Measurements from ENCODE around the gene PDE10A. TPM values are rescaled to one million over a fixed set of nuclear protein-coding genes. Genes with fewer than 3 reads are reported as not detected.
"Not testable (repeated sequence)": the region's sequence is repeated elsewhere in the genome, so short reads cannot be mapped to it uniquely, and the experiment has no call there.

The PDE10A gene
- total RNA-seq, 1 experiment from 2014 or later: 2.1 TPM

GRCh38 chr6:165566088-165566828, 96.8 kb downstream of the PDE10A start:
- H4K20me1 ChIP-seq (ENCODE audit: low read length): no peaks in the 10 kb centered on the region
- no peaks in the 10 kb centered on the region for H3K27me3 ChIP-seq (ENCODE audit: low read length)
- no peak overlapping the region for H3K4me3 ChIP-seq (ENCODE audit: low read length)
- H3K36me3 ChIP-seq (ENCODE audit: low read depth, low read length): no peaks in the 10 kb centered on the region
- H3F3A ChIP-seq (ENCODE audit: low read length, unreplicated experiment): no peaks in the 10 kb centered on the region
- no peaks in the 10 kb centered on the region for H3K9me2 ChIP-seq (replicated peaks; ENCODE audit: low read length)
- intact Hi-C loops (cut with micrococcal nuclease): no loop called here
- no peak overlapping the region for H3K27ac ChIP-seq (ENCODE audit: low read length)
- H3K79me2 ChIP-seq (ENCODE audit: low read length): no peaks in the 10 kb centered on the region
- ATAC-seq (no peak), DNase-seq (no peak)
- no peak overlapping the region for H3K9ac ChIP-seq (ENCODE audit: low read length)
- no peaks in the 10 kb centered on the region for H3K4me1 ChIP-seq (ENCODE audit: insufficient read depth, low read length)
- ChIA-PET CTCF (no interaction called here), POLR2A (ENCODE audit: unreplicated experiment) (no interaction called here)
- H2AFZ ChIP-seq (ENCODE audit: low read length): no peak overlapping the region
- no TSS peak for BruUV-seq (replicated peaks)
- no peak overlapping the region for H3K4me2 ChIP-seq (ENCODE audit: low read length)
- H3K9me3 ChIP-seq (ENCODE audit: low read length): no peaks in the 10 kb centered on the region
- TF ChIP-seq EZH2 (IDR thresholded peaks at IDR 0.05; ENCODE audit: low read length, unreplicated experiment) (no peak), EZH2phosphoT487 (IDR thresholded peaks at IDR 0.05; ENCODE audit: borderline replicate concordance, low read length) (no peak)
- TF ChIP-seq, protein P1, sequence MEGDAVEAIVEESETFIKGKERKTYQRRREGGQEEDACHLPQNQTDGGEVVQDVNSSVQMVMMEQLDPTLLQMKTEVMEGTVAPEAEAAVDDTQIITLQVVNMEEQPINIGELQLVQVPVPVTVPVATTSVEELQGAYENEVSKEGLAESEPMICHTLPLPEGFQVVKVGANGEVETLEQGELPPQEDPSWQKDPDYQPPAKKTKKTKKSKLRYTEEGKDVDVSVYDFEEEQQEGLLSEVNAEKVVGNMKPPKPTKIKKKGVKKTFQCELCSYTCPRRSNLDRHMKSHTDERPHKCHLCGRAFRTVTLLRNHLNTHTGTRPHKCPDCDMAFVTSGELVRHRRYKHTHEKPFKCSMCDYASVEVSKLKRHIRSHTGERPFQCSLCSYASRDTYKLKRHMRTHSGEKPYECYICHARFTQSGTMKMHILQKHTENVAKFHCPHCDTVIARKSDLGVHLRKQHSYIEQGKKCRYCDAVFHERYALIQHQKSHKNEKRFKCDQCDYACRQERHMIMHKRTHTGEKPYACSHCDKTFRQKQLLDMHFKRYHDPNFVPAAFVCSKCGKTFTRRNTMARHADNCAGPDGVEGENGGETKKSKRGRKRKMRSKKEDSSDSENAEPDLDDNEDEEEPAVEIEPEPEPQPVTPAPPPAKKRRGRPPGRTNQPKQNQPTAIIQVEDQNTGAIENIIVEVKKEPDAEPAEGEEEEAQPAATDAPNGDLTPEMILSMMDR (conservative IDR thresholded peaks at IDR 0.05; ENCODE audit: low read depth, low read length): no peak

- H3K36me3 ChIP-seq (ENCODE audit: low read depth, low read length): no peaks in the 10 kb centered on the region
- TF ChIP-seq EZH2phosphoT487 (IDR thresholded peaks at IDR 0.05; ENCODE audit: borderline replicate concordance, low read length) (no peak), EZH2 (IDR thresholded peaks at IDR 0.05; ENCODE audit: low read length, unreplicated experiment) (no peak)
- TF ChIP-seq, protein P1 (conservative IDR thresholded peaks at IDR 0.05; ENCODE audit: low read depth, low read length): no peak
- H3K9me2 ChIP-seq (replicated peaks; ENCODE audit: low read length): no peaks in the 10 kb centered on the region
- no peaks in the 10 kb centered on the region for H3K27me3 ChIP-seq (ENCODE audit: low read length)
- H3K4me1 ChIP-seq (ENCODE audit: insufficient read depth, low read length): no peaks in the 10 kb centered on the region
- DNase-seq: no peak
- intact Hi-C loops (cut with micrococcal nuclease): no loop called here
- no peak overlapping the region for H3K4me3 ChIP-seq (ENCODE audit: low read length)
- CTCF ChIA-PET: no interaction called here
- H2AFZ ChIP-seq (ENCODE audit: low read length): no peak overlapping the region
- H3K4me2 ChIP-seq (ENCODE audit: low read length): no peak overlapping the region
- H3K9ac ChIP-seq (ENCODE audit: low read length): no peak overlapping the region
- no TSS peak for BruUV-seq (replicated peaks)
- H3K27ac ChIP-seq (ENCODE audit: low read length): no peak overlapping the region
- H3K9me3 ChIP-seq (ENCODE audit: low read length): no peaks in the 10 kb centered on the region
- no peaks in the 10 kb centered on the region for H4K20me1 ChIP-seq (ENCODE audit: low read length)
- ATAC-seq: no peak
- H3F3A ChIP-seq (ENCODE audit: low read length, unreplicated experiment): no peaks in the 10 kb centered on the region
- no peaks in the 10 kb centered on the region for H3K79me2 ChIP-seq (ENCODE audit: low read length)
- POLR2A ChIA-PET (ENCODE audit: unreplicated experiment): no interaction called here
These were observed 100.5 kb downstream of the PDE10A start for GRCh38 chr6:165562421-165563090.

DNA sequence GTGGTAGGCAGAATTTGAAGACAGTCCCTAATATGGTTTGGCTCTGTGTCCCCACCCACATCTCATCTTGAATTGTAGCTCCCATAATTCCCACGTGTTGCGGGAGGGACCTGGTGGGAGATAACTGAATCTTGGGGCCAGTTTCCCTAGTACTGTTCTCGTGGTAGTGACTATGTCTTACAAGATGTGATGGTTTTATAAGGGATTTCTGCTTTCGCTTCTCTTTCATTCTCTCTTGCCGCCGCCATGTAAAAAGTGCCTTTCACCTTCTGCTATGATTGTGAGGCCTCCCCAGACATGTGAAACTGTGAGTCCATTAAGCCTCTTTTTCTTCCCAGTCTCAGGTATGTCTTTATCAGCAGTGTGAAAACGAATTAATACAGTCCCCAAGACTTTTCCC, 103.4 kb downstream of the PDE10A start:
- BruUV-seq (replicated peaks): no TSS peak
- H3K9me2 ChIP-seq (replicated peaks; ENCODE audit: low read length): no peaks in the 10 kb centered on the region
- no peaks in the 10 kb centered on the region for H4K20me1 ChIP-seq (ENCODE audit: low read length)
- no peaks in the 10 kb centered on the region for H3K36me3 ChIP-seq (ENCODE audit: low read depth, low read length)
- ChIA-PET POLR2A (ENCODE audit: unreplicated experiment) (no interaction called here), CTCF (no interaction called here)
- H3K4me3 ChIP-seq (ENCODE audit: low read length): no peak overlapping the region
- no peaks in the 10 kb centered on the region for H3F3A ChIP-seq (ENCODE audit: low read length, unreplicated experiment)
- intact Hi-C loops (cut with micrococcal nuclease): no loop called here
- no peak overlapping the region for H3K27ac ChIP-seq (ENCODE audit: low read length)
- ATAC-seq (no peak), DNase-seq (no peak)
- no peak for TF ChIP-seq EZH2phosphoT487 (IDR thresholded peaks at IDR 0.05; ENCODE audit: borderline replicate concordance, low read length)
- no peak for TF ChIP-seq EZH2 (IDR thresholded peaks at IDR 0.05; ENCODE audit: low read length, unreplicated experiment)
- TF ChIP-seq, protein P1 (conservative IDR thresholded peaks at IDR 0.05; ENCODE audit: low read depth, low read length): no peak
- H3K4me2 ChIP-seq (ENCODE audit: low read length): no peak overlapping the region
- no peaks in the 10 kb centered on the region for H3K79me2 ChIP-seq (ENCODE audit: low read length)
- no peaks in the 10 kb centered on the region for H3K9me3 ChIP-seq (ENCODE audit: low read length)
- no peak overlapping the region for H2AFZ ChIP-seq (ENCODE audit: low read length)
- no peaks in the 10 kb centered on the region for H3K27me3 ChIP-seq (ENCODE audit: low read length)
- H3K9ac ChIP-seq (ENCODE audit: low read length): no peak overlapping the region
- no peaks in the 10 kb centered on the region for H3K4me1 ChIP-seq (ENCODE audit: insufficient read depth, low read length)

DNA sequence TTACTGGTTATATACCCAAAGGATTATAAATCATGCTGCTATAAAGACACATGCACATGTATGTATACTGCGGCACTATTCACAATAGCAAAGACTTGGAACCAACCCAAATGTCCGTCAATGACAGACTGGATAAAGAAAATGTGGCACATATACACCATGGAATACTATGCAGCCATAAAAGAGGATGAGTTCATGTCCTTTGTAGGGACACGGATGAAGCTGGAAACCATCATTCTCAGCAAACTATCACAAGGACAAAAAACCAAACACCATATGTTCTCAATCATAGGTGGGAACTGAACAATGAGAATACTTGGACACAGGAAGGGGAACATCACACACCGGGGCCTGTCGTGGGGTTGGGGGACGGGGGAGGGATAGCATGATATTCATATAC, 104.9 kb downstream of the PDE10A start:
- H3F3A ChIP-seq (ENCODE audit: low read length, unreplicated experiment); H3K9me3 ChIP-seq (ENCODE audit: low read length); BruUV-seq (replicated peaks); H3K79me2 ChIP-seq (ENCODE audit: low read length); H3K4me2 ChIP-seq (ENCODE audit: low read length); POLR2A ChIA-PET (ENCODE audit: unreplicated experiment); H2AFZ ChIP-seq (ENCODE audit: low read length); H3K27me3 ChIP-seq (ENCODE audit: low read length); DNase-seq; H3K9ac ChIP-seq (ENCODE audit: low read length); H3K27ac ChIP-seq (ENCODE audit: low read length); H3K4me1 ChIP-seq (ENCODE audit: insufficient read depth, low read length); H3K36me3 ChIP-seq (ENCODE audit: low read depth, low read length); intact Hi-C loops (cut with micrococcal nuclease); ATAC-seq; H3K9me2 ChIP-seq (replicated peaks; ENCODE audit: low read length); H3K4me3 ChIP-seq (ENCODE audit: low read length); CTCF ChIA-PET; H4K20me1 ChIP-seq (ENCODE audit: low read length): not testable (repeated sequence)

All from PC-3 (cell line).